IPS-18c (cell line): ENCODE results near the gene RSPO1.

Source experiments
- H3K4me3 ChIP-seq: 2 replicates; pipeline ENCODE4 v1.7.0; 2013; ENCODE audit warnings: low read depth, mild to moderate bottlenecking, low read length, moderate library complexity; ENCODE audit not compliant: insufficient read depth
- H3K9me3 ChIP-seq: one replicate; pipeline ENCODE4 v1.6.1; 2013; ENCODE audit warnings: mild to moderate bottlenecking, low read length, moderate library complexity; ENCODE audit not compliant: control insufficient read depth, insufficient read depth

RSPO1 gene

GRCh38 chr1:37660664-37661063, 26.0 kb upstream of the RSPO1 start:
- Histone ChIP-seq H3K4me3 (no peak overlapping the region), H3K9me3 (no peaks in the 10 kb centered on the region)

DNA sequence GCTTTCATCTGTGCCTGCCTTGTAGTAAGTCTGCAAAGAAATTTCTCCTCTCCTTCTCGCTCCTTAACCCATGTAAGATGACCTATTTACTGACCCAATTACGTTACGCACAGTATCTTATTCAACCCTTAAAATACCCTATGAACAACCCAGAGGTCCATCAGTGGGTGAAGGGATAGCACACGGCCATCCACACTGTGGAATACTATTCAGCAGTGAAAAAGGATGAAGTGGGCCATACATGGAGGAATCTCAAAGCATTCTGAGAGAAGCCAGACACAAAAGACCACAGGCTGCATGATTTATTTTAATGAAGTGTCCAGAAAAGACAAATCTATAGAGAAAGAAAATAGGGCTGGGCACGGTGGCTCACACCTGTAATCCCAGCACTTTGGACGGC, 23.8 kb upstream of the RSPO1 start:
- Histone ChIP-seq H3K4me3 (no peak overlapping the region), H3K9me3 (no peaks in the 10 kb centered on the region)

GRCh38 chr1:37657620-37658412, 23.1 kb upstream of the RSPO1 start:
- no peaks in the 10 kb centered on the region for H3K9me3 ChIP-seq
- H3K4me3 ChIP-seq, result no peak overlapping the region

DNA sequence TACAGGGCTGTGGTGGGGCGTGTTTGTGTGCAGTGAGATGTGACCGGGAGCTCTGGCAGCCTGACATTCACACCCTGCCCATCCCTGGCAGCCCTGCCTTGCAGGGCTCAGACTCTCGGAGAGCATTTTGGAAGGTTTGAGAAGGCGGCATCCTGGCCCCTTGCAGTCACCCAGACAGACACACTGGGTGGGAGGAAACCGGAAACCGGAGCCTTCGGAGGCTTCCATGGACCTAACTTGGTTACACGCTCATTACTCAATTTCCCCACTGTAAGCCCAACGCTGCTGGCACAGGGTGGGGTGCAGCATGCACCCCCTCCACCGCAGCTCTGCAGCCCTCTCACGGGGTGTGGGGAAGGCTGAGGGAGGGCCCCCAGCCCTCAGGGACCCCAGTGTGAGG, 22.2 kb upstream of the RSPO1 start:
- Histone ChIP-seq H3K9me3 (no peaks in the 10 kb centered on the region), H3K4me3 (no peak overlapping the region)

GRCh38 chr1:37656026-37656425, 21.3 kb upstream of the RSPO1 start:
- Histone ChIP-seq H3K9me3 (no peaks in the 10 kb centered on the region), H3K4me3 (no peak overlapping the region)

- no peak overlapping the region for H3K4me3 ChIP-seq
- H3K9me3 ChIP-seq, result no peaks in the 10 kb centered on the region
Observed at GRCh38 chr1:37655274-37655673, 20.6 kb upstream of the RSPO1 start.

DNA sequence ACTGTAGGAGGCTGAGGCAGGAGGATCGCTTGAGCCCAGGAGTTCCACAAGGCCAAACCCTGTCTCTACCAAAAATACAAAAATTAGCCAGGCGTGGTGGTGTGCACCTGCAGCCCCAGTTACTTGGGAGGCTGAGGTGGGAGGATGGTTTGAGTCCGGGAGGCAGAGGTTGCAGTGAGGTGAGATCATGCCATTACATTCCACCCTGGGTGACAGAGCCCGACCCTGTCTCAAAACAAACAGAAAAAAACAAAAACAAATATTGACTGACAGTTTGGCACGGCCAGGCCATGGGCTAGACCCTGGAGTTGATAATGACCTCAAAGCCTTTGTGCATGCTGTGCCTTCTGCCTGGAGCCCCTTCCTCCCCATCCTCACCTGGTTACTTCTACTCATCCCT, 19.2 kb upstream of the RSPO1 start:
- no peak overlapping the region for H3K4me3 ChIP-seq
- H3K9me3 ChIP-seq, result no peaks in the 10 kb centered on the region

GRCh38 chr1:37652976-37653375, 18.3 kb upstream of the RSPO1 start:
- Histone ChIP-seq H3K9me3 (no peaks in the 10 kb centered on the region), H3K4me3 (no peak overlapping the region)

DNA sequence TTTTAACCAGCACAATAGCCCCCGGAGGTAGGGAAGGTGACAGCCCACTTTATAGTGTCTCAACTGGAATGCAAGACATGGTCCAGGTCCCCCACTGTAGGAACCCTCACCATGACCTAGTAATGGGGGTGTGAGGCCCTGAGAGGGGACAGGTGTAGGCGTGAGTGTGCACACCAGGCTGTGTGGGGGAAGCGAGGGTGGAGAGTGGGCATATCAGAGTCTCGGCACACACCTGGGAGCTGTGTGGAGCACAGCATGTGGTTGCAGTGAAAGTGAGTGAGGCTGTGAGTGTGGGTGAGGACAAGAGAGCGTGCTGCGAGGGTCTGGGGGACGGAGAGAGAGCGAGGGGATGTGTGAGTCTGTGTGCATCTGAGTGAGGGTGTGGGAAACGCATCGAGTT, 17.1 kb upstream of the RSPO1 start:
- Histone ChIP-seq H3K4me3 (no peak overlapping the region), H3K9me3 (no peaks in the 10 kb centered on the region)

DNA sequence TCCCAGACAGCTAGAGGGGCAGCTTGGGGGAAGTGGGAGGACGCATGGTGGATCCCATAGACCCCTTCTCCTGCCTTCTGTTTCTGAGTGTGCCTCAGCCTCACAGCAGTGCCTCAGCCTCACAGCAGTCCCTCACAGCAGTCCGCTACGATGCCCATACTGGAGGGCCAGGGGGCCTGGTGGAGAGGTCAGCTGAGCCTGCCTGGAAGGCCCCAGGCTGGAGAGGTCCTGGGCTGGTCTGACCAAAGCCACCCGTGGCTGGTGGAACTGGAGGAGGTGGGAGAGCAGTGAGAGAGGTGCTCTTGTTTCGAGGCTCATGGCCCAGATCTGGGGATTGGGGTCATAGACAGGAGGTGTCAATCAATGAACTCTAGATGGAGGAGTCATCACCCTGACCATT, 16.0 kb upstream of the RSPO1 start:
- Histone ChIP-seq H3K9me3 (no peaks in the 10 kb centered on the region), H3K4me3 (no peak overlapping the region)

DNA sequence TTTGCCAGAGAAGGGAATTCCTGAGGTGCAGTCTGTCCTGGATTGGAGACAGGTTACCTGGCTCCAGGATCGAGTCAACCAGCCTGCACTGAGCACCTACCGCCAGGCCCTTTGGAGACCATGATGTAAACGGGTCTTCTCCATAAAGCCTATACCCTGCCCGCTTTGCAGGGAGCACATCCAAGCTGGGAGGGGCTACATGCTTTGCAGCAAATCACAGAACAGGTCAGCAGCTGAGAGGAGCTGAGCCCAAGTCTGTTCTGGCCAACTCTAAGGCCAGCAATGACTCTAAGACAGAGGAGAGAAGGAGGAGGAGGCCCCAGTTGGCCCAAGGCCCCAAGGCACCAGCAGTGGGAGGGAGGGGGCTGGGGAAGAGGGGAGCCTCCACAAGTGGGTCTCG, 15.5 kb upstream of the RSPO1 start:
- no peak overlapping the region for H3K4me3 ChIP-seq
- H3K9me3 ChIP-seq, result no peaks in the 10 kb centered on the region

GRCh38 chr1:37647281-37647680, 12.6 kb upstream of the RSPO1 start:
- Histone ChIP-seq H3K4me3 (no peak overlapping the region), H3K9me3 (no peaks in the 10 kb centered on the region)

- Histone ChIP-seq H3K9me3 (no peaks in the 10 kb centered on the region), H3K4me3 (no peak overlapping the region)
Observed at GRCh38 chr1:37641059-37641458, 6.4 kb upstream of the RSPO1 start.

- no peak overlapping the region for H3K4me3 ChIP-seq
- H3K9me3 ChIP-seq, result no peaks in the 10 kb centered on the region
Observed at GRCh38 chr1:37636435-37636834, 1.7 kb upstream of the RSPO1 start.

DNA sequence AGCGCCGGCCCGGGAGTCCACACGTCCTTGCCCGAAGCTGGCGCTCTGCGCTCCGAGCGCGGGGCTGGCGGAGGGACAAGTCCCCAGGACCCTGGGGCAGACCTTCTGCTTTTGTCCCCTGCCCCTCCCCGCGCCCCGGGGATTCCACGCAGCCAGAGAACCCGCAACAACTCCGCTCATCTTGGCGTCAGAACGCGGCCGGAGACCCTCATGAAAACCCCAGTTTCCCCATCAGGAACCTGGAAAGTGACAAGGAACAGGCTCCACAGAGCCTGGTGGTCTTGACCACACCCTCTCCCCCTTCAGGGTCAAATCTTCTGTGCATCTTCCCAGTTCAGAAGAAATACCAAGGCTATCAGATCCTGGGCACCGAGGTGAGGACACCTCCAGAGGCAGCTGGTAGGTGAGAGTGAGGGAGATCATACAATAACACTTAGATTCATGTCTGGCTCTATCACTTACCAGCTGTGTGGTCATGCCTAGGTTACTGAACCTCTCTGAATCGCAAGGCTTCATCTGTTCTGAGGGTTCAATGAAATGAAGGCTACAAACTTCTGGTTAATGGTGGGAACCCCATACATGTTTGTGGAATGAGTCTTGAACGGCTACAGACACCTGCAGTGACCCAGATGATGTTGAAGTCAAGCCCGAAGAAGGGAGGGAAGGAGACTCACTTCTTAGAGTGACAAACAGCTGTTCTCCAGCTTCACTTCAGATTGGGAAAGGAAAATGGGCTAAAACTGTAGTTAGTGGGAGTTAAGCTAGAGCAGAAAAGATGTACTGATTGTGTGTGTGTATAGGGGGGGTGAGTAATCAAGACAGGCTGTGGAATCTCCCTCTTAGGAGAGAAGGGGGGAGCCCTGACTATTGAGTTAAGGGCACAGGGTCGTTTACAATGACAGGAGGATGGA, 555 bp upstream of the RSPO1 start:
- Histone ChIP-seq H3K9me3 (no peaks in the 10 kb centered on the region), H3K4me3 (peak overlapping the region; percentile 55; the same call in 1 of the 2 replicates)

- H3K4me3 ChIP-seq, result peak overlapping the region; percentile 55; the same call in 1 of the 2 replicates
- H3K9me3 ChIP-seq, result no peaks in the 10 kb centered on the region
Observed at GRCh38 chr1:37633938-37634243, 801 bp downstream of the RSPO1 start.

DNA sequence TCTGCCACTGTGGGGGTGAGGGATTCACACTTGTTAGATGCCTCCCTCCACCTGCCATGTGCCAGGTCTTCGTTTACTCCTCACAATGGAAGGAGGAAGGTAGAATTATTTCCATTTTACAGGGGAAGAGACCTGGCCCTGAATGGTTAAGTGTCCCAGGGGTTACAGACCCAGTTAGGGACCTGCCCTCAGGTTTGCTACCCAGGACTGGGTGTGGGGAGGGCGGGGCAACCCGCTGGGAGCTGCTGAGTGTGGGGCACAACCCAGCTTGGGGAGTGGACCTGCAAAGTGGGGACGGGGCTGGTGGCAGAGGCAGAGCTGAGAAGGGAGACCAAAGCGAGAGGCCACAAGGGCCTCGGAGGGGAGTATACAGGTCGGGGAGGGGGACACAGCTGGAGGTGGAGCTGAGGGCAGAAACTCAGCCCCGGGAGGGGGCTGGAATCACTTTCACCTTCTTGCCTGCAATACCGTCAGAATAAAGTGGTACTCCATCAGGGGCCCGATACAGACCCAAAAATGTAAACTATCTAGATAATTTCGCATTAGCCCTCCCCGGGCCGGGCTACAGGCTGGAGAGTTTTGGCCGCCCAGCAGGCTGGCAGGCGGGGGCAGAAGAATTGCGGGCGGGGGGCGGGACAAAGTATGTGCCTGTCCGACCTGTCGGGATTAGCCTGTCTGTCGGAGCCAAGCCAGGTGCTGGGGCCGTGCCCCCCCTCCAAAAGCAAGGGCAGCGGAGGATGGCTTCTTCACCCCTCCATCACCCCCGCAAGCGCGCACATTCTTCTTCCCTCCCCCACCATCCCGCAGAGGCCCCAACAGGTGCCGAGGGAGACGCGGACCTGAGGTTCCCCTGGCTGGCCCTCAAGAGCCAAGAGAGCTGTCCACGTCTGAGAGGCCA, 1.4 kb downstream of the RSPO1 start:
- Histone ChIP-seq H3K4me3 (peak overlapping the region; percentile 55), H3K9me3 (no peaks in the 10 kb centered on the region)
